Fibroblast of mammary gland (primary cell): ENCODE results near the gene NTNG1.
"Not testable (repeated sequence)": the region's sequence is repeated elsewhere in the genome, so short reads cannot be mapped to it uniquely, and the experiment has no call there.

Experiments used
- DNase-seq: peaks from one replicate; pipeline ENCODE4 v3.0.0-alpha.2; 2010; ENCODE audit warnings: low read depth
- H3K4me3 ChIP-seq: 2 replicates; pipeline ENCODE4 v1.5.1; 2011; ENCODE audit warnings: low read depth, mild to moderate bottlenecking, low read length, moderate library complexity; ENCODE audit not compliant: control insufficient read depth
- CTCF ChIP-seq: conservative IDR thresholded peaks from 2 replicates; pipeline ENCODE4 v1.5.1; 2011; ENCODE audit warnings: low read depth, low read length, inconsistent platforms; ENCODE audit not compliant: control insufficient read depth, insufficient read depth

The NTNG1 gene

DNA sequence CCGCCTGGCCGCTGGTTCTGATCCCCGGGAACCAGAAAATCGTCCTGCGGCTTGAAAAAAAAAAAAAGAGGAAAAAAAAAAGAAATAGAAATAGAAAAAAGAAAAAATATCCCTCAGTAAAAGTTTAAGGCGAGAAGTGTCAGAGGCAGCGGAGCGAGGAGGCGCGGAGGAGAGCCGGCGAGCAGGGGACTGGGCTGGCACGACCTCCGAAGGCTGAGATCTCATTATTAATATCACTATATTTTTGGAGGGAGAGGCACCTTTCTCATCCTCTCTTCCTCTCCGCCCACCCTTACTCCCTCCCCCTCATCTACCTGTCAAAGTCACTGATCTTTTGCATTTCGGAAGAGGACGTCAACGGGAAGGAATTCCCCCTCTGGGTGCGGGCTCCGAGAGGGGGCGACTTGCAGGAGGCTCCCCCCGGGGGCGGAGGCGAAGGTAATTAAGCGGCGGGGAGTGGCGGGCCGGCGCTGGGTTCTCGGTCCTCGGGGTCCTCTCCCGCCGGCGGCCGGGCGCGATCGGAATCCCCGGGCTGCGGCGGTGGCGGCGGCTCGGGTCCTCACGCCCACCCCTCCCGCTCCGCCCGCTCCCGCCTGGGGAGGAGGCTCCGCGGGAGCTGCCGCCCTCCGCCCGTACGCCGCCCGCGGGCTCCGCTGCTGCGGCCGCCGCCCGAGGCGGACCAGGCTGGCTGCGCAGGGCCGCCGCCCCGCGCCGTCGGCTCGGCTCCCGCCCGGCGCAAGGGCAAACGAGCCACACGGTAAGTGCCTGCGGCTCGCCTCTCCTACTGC, at the start of gene NTNG1:
Gene NTNG1, plus strand, starts transcription at position 337 of the 788 bp plus-strand sequence.
- DNase-seq = no peak
- H3K4me3 ChIP-seq = peak within 1 kb of the TSS; percentile 53
- TF ChIP-seq CTCF = no peak

DNA sequence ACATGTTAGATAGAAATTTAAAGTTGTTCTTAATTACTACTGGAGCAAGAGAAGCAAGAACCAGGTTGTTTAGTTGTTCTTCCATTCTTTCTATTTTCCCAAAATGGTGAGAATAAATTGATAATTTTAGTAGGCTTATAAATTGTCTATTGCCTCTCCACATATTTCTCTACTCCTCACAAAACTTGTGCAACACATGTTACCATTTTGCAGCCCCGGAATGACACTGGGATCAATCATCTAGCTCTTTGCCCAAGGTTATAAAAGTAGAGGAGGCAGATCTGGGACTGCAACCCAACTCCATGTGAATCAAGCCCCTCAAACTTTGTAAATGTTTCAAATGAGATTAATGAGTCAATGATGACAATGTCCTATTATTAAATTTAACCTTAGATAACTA, 49.4 kb upstream of the NTNG1 start:
- no peak overlapping the region for H3K4me3 ChIP-seq
- no peak for TF ChIP-seq CTCF
- no peak for DNase-seq

GRCh38 chr1:107093395-107093794, 47.4 kb upstream of the NTNG1 start:
- peak; percentile 2 for DNase-seq
- H3K4me3 ChIP-seq = not testable (repeated sequence)

DNA sequence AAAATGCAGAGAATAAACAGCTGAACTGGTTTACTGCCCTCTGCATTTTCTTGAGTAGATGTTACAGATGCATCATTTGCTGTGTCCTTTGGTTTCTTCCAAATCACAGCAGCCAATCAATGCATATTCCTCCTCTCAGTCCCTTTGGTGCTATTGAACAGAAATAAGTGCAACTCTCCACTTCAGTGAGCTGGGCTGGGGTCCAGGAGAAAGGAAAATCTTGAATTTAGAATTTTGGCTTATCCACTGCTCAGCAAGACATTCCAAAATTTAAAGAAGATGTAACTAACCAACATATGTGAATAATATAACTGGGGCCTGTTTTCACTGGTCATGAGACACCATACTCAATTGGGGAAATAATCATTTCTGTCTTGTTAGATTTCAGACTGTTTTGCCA, 45.2 kb upstream of the NTNG1 start:
- no peak for DNase-seq
- no peak overlapping the region for H3K4me3 ChIP-seq
- TF ChIP-seq CTCF = no peak

DNA sequence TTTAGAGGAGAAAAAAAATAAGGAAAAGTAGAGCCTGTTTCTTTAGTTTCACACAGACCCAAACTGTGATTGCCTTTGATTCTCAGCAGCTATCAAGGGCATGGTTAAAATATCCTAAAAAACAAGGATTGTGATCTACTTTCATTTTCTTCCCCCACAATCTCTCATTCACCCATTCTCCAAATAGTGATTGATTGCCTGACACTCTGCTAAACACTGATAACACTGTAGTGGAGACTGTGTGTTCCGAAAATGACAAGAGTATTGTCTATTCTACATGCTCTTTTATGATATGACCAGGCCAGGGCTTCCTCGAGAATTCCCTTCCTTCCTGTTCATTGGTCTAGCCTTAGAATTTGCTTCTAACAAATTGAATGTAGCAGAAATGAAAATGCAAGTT, 44.1 kb upstream of the NTNG1 start:
- H3K4me3 ChIP-seq = no peak overlapping the region
- no peak for TF ChIP-seq CTCF
- DNase-seq = no peak

DNA sequence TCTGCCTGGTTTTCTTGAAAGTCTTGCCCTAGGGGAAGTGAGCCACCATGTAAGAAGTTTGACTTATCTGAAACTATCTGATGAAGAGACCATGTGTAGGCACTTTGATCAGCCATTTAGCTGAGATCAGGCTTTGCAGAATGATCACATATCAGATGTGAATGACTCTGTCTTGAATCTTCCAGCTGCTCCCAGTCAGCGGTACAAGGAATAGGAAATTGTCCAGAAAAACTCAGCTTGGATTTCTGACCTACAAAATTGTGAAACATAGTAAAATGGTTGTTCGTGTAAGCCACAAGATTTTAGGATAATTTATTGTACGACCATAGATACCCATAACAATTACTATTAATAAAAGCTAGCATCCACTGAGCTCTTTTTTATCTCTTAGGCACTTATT, 41.9 kb upstream of the NTNG1 start:
- H3K4me3 ChIP-seq = no peak overlapping the region
- no peak for TF ChIP-seq CTCF
- DNase-seq = no peak

GRCh38 chr1:107100331-107100984, 40.4 kb upstream of the NTNG1 start:
- no peak for TF ChIP-seq CTCF
- no peak for DNase-seq
- no peak overlapping the region for H3K4me3 ChIP-seq
